Left ventricle myocardium inferior (tissue), 1 donor: ENCODE results near the gene EVL. TPM values are rescaled to one million over a fixed set of nuclear protein-coding genes. Genes with fewer than 3 reads are reported as not detected.
A peak's percentile ranks its signal among the peaks of the same experiment; 100 is the strongest.

Experiments
- DNase-seq: peaks from one replicate; pipeline ENCODE4 v3.0.0-alpha.2; 2020
- H3K27ac ChIP-seq: fragments of 200-600 bp; replicated peaks from 2 replicates; pipeline ENCODE4 v1.8.0; 2021
- H3K27me3 ChIP-seq: fragments of 200-600 bp; 2 replicates; pipeline ENCODE4 v1.8.0; 2021; ENCODE audit warnings: low read depth
- H3K36me3 ChIP-seq: fragments of 200-600 bp; 2 replicates; pipeline ENCODE4 v1.8.0; 2021
- H3K4me1 ChIP-seq: fragments of 200-600 bp; 2 replicates; pipeline ENCODE4 v1.8.0; 2021
- H3K4me3 ChIP-seq: fragments of 200-600 bp; 2 replicates; pipeline ENCODE4 v1.8.0; 2021; ENCODE audit warnings: mild to moderate bottlenecking, moderate library complexity
- H3K9me3 ChIP-seq: fragments of 200-600 bp; replicated peaks from 2 replicates; pipeline ENCODE4 v1.8.0; 2021
- intact Hi-C: fragments of 100-400 bp; cut with micrococcal nuclease; formaldehyde crosslinking; loops from one replicate; pipeline ENCODE4 v1.11.0; 2022
- total RNA-seq: library from RNA; stranded (reverse); fragmentation: NEBNext Ultra II Directional; extraction: Animal tissue kit (Norgen Biotek cat#: 25700); gene quantifications from one replicate; pipeline ENCODE4 v1.2.1, GENCODE V29; 2021
- TF ChIP-seq, protein P1 (sequence below): fragments of 200-600 bp; IDR thresholded peaks from 2 replicates; pipeline ENCODE4 v1.8.0; 2021; ENCODE audit warnings: antibody characterized with exemption, mild to moderate bottlenecking, borderline replicate concordance
- donor health status: DM: no; HTN: yes; CAD: no; lungs with severe emphysema.

The EVL gene
- total RNA-seq, 1 donor from 2014 or later: 39.7 TPM

DNA sequence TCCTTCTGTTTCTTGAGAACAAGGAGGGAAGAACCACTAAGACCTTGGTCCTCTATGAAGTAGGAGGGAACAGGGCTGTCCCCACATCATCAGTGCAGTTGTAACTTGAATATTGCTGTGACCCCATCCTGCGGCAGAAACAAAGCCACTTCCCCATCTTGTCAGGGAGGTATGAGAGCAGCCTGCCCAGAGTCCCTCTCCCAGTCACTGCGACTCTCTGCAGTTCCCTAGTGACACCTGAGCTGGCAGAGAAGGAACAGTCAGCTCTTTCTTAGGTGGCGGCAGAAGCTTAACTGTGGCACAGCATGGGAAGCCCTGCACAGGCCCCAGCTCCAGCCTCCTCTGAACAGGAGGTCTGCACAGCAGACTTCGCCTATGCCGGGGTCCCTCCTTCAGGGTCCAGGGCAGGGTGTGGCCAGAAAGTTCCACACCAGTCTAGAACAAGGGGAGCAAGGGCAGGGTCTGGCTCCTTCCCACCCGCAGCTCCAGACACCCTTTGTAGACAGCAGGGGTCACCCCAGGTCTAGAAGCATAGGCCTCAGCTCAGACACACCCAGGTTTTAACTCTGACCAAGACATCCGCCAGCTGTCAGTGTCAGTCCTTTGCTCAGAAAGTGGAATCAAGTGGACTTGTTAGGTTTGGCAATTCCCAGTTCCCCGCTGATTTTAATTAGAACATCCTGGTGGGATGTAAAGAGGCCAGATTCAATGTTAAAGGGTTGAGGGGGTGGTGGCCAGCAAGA, 57.4 kb downstream of the EVL start:
- DNase-seq: no peak
- Histone ChIP-seq H3K36me3 (peaks cover 13% of the 10 kb centered on the region), H3K27me3 (no peaks in the 10 kb centered on the region), H3K27ac (no peak overlapping the region), H3K9me3 (no peaks in the 10 kb centered on the region), H3K4me1 (peaks cover 5% of the 10 kb centered on the region), H3K4me3 (no peak overlapping the region)
- intact Hi-C loops: no loop called here
- TF ChIP-seq, protein P1, sequence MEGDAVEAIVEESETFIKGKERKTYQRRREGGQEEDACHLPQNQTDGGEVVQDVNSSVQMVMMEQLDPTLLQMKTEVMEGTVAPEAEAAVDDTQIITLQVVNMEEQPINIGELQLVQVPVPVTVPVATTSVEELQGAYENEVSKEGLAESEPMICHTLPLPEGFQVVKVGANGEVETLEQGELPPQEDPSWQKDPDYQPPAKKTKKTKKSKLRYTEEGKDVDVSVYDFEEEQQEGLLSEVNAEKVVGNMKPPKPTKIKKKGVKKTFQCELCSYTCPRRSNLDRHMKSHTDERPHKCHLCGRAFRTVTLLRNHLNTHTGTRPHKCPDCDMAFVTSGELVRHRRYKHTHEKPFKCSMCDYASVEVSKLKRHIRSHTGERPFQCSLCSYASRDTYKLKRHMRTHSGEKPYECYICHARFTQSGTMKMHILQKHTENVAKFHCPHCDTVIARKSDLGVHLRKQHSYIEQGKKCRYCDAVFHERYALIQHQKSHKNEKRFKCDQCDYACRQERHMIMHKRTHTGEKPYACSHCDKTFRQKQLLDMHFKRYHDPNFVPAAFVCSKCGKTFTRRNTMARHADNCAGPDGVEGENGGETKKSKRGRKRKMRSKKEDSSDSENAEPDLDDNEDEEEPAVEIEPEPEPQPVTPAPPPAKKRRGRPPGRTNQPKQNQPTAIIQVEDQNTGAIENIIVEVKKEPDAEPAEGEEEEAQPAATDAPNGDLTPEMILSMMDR: peak; percentile 31

DNA sequence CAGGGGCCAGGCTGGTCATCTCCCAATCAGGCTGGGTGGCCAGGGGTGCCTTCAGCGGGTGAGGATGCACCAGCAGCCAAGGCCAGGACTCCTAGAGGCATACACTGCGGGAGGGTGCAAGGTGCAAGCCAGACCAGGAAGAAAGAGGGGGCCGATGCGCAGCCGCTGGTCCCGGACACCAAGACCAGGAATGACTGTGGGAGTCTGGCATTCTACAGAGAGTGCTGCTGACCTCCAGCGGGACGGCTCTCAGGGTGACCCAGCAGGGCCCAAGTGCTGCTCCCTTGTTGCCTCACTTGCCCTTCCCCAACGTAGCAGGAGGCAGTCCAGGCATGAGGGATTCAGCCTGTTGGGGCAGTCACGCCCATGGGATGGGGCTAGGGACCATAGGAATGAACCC, 58.4 kb downstream of the EVL start:
- intact Hi-C loops: no loop called here

DNA sequence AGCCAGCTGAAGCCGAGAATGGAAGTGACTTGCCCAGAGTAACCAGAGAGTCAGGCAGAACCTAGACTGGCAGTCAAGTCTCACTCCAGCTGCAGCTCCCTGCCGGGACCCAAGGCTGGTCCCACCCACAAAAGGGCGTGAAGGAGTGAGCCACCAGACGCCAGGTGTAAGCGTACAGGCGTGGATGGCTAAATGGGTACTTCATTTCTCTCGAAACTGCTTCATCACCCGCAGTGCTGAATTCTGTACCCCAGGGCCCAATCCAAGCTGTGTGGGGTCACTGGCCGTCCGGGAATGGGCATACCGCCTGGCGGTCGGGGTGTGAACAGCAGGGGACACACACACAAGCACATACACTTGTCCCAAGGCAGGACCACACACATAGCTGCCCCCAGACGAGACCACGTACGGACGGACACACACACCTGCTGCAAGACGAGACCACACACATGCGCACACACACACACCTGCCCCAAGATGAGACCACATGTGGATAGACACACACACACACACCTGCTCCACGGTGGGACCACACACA, 59.4 kb downstream of the EVL start:
- H3K4me1 ChIP-seq: peaks cover 24% of the 10 kb centered on the region
- H3K9me3 ChIP-seq: no peaks in the 10 kb centered on the region
- H3K36me3 ChIP-seq: peaks cover 14% of the 10 kb centered on the region
- TF ChIP-seq, protein P1: no peak
- H3K27ac ChIP-seq: no peak overlapping the region
- H3K4me3 ChIP-seq: no peak overlapping the region
- intact Hi-C loops: no loop called here
- DNase-seq: no peak
- no peaks in the 10 kb centered on the region for H3K27me3 ChIP-seq

More for the DNA sequence above, 58.4 kb downstream of the EVL start:
- H3K27ac ChIP-seq: no peak overlapping the region
- H3K4me3 ChIP-seq: no peak overlapping the region
- no peak for DNase-seq
- no peaks in the 10 kb centered on the region for H3K9me3 ChIP-seq
- peaks cover 13% of the 10 kb centered on the region for H3K36me3 ChIP-seq
- TF ChIP-seq, protein P1: no peak
- no peaks in the 10 kb centered on the region for H3K27me3 ChIP-seq
- peaks cover 14% of the 10 kb centered on the region for H3K4me1 ChIP-seq

DNA sequence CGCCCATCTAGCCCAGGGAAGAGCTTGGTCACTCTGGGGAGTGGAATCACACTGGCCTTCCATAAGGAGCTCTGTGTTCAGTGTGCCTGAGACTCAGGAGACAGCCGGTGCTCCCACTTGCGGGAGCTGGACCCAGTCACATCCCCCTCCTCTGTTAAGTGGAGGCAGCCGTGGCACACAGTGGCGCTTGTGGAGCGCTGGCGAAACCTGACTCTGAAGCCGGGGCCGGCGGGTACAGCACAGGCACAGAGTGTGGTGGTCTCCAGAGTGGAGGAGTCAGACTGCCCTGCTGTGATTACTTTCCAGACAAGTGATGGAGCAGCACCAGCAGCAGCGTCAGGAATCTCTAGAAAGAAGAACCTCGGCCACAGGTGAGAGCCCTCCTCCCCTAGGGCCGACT, 61.2 kb downstream of the EVL start:
- H3K36me3 ChIP-seq: peaks cover 17% of the 10 kb centered on the region
- DNase-seq: no peak
- intact Hi-C loops: no loop called here

DNA sequence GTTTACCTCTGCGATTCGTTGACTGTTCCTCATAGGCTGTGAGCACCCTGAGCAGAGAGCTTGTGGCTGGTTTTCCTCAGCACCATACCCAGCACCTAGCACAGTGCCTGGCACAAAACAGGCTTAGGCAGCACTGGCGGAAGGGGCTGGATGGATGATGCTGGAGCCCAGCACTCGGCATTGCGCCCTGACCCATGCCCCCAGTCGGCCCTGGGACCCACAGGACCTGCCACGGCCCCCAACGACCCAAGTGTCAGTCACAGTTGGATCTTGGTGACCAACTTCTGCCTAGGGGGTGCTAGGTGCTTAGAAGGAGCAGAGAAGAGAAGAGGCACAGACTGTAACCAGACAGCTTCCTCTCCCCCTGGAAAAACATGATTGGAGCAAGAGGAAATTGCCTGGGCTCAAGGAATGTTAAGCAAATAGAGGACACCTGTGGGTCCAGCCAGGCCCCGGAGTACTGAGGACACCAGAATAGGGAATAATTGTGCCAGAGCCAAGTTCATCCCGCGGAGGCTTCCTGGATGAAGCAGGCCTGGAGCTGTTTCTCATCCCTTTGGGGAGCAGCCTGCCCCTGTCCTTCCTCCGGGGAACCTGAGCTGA, 62.7 kb downstream of the EVL start:
- peaks cover 29% of the 10 kb centered on the region for H3K36me3 ChIP-seq
- no peaks in the 10 kb centered on the region for H3K27me3 ChIP-seq
- no peak overlapping the region for H3K4me3 ChIP-seq
- TF ChIP-seq, protein P1: no peak
- no peak overlapping the region for H3K27ac ChIP-seq
- intact Hi-C loops: no loop called here
- H3K9me3 ChIP-seq: no peaks in the 10 kb centered on the region
- H3K4me1 ChIP-seq: peaks cover 23% of the 10 kb centered on the region
- DNase-seq: no peak

More for the DNA sequence above, 61.2 kb downstream of the EVL start:
- no peak overlapping the region for H3K4me3 ChIP-seq
- TF ChIP-seq, protein P1: no peak
- H3K9me3 ChIP-seq: no peaks in the 10 kb centered on the region
- no peaks in the 10 kb centered on the region for H3K27me3 ChIP-seq
- peaks cover 28% of the 10 kb centered on the region for H3K4me1 ChIP-seq
- no peak overlapping the region for H3K27ac ChIP-seq
